SKM-1 treated with dmso at 0.1 percent for 144 hours (cell line): ENCODE measurements around the gene RNF169.
"Not testable (repeated sequence)": the region's sequence is repeated elsewhere in the genome, so short reads cannot be mapped to it uniquely, and the experiment has no call there.

Source experiments
- DNase-seq: peaks from one replicate; lab custom pipeline; 2025; ENCODE audit not compliant: unreplicated experiment; lab: John Stamatoyannopoulos, UW

Gene RNF169

DNA sequence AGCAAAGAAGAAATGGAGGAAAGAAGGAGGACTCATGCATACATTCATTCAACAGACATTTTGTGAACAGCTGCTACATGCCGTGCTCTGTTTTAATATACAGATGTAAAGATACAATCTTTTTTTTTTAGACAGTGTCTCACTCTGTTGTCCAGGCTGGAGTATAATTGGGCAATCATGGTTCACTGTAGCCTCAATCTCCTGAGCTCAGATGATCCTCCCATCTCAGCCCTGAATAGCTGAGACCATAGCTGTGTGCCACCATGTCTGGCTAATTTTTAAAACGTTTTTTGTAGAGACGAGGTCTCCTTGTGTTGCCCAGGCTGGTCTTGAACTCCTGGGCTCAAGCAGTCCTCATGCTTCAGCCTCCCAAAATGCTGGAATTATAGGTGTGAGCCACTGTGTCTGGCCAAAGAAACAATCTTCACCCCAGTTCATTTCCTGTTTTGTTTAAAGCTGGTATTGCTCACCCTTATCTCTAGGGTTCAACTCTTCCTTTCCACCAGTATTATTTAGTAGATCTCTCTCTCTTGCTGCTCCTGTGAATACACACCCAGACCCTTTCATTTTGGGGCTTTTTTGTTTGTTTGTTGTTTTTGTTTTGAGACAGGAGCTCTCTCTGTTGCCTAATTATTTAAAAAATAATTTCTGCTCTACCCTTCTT is 69.8 kb downstream of the RNF169 start:
- DNase-seq, result no peak

DNA sequence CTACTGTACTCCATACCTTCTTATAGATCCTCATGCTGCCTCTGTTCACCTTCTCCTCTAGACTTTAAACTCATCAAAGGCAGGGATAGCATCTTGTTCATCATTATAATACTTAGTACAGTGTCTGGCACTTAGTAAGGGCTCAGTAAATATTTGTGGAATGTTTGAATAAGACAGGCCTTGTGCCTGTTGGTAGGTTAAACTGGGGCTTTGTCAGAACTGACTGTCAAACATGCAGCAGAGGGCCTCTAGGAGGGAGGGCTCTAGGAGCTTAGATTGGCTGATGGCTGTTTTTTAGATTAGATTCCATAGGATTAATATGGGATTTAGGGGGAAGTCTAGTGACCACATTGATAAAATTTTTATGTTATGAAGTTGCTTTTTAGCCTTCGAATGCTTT is 70.8 kb downstream of the RNF169 start:
- DNase-seq, result no peak

DNA sequence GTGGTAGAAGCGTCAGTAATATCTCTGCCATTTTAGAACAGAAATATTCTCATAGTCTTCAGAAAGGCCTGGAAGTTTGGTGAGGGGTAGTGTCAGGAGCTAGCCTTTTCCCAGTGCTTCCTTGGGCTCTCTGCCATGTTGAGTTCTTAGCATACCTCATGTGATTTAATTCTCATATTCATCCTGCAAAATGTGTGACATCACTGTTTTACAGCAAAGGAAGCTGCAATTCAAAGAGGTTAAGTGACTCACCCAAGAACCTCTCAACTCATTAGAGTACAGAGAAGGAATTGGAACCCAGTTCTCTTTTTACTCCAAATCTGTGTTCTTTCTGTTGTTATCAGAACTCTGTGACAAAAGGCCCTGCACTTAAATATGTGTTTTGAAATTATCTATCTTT is 72.1 kb downstream of the RNF169 start:
- DNase-seq, result no peak

DNA sequence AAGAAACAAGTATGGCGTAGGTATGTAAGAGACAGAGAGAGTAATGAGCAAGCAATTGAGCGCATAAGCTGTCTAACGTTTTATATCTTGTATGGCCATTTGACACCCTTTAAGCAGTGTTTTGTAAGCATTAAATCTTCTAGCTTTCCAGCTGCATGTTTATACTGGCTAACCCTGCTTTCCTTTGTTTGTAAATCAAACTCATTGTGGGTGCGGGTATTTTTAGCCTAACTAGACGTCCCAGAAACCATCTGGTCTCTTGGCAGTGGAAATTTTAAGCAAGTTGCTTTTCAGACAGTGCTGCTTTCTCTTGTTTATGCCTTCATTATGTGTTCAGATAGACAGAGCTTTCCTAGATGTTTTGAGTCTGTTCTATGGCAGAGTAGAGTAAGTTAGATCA is 73.5 kb downstream of the RNF169 start:
- DNase-seq, result no peak

DNA sequence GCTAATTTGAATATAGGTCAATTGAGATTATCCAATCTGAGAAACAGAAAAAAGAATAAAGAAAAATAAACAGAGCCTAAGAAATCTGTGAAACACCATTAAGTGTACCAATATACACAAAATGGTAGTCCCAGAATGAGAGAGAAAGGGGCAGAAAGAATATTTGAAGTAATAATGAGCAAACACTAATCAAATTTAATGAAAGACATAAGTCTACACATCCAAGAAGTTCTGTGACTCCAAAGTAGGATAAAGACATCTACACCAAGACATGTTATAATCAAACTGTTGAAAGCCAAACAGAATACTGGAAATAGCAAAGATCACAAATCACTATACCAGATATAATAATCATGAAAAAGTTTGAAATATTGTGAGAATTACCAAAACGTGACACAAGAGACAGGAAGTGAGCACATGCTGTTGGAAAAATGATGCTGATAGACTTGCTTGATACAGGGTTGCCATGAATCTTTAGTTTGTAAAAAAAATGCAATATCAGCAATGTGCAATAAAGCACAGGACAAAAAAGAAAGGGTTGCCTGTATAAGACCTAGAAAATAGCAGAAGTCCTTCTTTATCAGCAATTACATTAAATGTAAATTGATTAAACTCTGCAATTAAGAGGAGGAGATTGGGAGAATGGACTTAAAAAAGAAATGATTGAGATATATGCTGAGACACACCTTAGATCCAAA is 75.8 kb downstream of the RNF169 start:
- no peak for DNase-seq

DNA sequence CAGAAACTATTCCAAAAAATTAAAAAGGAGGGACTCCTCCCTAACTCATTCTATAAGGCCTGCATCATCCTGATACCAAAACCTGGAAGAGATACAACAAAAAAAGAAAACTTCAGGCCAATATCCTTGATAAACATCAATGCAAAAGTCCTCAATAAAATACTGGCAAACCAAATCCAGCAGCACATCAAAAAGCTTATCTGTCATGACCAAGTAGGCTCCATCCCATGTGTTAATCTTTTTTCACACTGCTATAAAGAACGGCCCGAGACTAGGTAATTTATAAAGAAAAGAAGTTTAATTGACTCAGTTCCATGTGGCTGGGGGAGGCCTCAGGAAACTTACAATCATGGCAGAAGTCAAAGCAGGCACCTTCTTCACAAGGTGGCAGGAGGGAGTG is 76.9 kb downstream of the RNF169 start:
- DNase-seq, result not testable (repeated sequence)

DNA sequence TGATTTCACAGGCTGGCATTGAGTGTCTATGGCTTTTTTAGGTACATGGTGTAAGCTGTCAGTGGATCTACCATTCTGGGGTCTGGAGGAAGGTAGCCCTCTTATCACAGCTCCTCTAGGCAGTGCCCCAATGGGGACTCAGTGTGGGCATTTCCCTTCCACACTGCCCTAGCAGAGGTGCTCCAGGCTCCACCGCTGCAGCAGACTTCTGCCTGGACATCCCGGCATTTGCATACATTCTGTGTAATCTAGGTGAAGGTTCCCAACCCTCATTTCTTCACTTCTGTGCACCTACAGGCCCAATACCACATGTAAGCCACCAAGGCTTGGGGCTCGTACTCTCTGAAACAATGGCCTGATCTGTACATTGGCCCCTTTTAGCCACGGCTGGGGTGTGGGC is 78.3 kb downstream of the RNF169 start:
- DNase-seq, result no peak

DNA sequence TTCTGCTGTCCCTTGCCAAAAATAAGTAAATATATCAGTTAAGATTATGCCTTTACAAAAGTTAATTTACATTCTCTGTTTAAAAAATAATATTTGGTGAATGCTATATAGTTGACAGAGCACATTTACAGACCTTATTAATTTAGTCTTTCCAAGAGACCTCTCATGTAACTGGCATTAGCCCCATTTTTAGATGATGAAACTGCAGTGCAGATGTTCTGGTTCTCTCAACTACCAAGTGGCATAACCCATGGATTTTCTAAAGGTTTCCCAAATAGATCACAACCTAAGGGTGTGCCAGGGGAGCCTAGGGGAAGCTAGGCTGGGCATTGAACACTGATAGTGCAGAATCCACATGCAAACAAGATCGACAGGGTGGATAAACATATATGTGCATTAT is 88.5 kb downstream of the RNF169 start:
- DNase-seq, result no peak

DNA sequence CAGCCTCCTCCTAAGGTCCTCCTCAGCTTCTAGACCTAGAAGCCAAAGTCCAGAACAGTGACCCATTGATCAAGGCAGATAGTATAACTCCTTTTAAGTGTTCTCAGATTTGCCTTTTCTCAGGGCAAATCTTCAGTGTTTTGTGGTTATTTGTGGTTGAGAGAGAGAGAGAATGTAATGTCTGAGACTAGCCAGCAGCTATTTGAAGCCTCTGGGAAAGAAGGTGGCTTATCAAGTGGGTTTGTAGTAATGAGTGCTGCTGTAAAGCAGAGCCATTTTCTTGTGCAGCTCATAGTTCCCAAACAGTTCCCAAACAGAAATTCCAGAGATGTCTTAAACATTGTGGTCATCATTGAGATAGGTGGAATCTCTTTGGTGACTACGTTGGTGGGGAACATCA is 89.5 kb downstream of the RNF169 start:
- no peak for DNase-seq

DNA sequence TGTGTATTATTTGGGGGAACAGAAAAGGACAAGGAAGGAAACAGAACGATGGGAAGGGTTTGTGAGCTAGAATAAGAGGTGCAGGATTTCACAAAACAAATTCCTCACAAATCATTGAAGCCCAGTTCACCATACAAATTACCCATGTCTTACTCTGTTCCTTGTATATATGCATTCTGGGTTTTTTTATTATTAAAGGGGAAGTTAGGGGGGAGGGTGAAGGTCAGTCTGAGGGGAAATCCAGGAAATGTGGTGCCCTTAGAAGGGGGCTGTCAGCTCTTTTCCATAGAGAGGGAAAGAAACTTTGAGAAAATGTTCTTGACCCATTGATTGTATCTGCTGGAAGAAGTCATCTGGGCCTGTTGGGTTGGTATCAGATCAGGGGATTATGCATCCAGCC is 90.8 kb downstream of the RNF169 start:
- no peak for DNase-seq

DNA sequence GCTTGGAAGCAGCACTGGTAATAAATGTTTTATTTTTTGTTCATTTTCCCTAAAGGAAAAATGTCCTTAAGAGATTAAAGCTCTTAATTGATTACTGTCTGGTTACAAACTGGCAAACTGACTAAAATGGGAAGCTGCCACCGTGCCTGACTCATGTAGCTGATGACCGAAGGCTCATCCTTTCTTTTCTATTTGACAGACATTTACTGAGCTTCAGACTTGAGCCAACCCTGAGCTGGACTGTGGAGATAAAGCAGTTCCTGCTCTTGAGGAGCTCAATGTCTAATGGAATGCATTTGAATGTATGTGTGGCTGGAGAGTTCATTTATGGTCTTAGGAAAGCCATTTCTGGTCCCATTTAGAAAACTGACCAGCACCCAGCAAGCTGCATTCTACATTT is 91.3 kb downstream of the RNF169 start:
- DNase-seq, result no peak

DNA sequence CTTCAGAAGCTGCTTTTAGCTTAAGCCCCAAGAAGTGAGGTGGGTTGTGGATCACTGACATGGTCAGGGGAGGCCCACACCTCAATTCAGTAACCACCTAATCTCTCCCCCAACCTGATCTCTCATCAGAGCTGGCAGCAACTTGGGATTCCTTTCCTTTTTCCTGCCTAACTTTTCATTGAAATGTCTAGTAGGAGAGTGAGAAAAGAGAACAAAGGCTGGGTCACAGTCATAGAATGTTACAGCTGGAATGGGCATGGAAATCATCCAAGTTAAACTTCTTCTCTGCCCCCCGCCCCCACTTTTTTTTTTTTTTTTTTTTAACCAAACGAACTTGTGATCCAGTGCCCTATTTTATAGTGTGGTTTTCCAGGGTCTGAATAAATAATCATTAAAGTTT is 91.8 kb downstream of the RNF169 start:
- DNase-seq, result no peak

DNA sequence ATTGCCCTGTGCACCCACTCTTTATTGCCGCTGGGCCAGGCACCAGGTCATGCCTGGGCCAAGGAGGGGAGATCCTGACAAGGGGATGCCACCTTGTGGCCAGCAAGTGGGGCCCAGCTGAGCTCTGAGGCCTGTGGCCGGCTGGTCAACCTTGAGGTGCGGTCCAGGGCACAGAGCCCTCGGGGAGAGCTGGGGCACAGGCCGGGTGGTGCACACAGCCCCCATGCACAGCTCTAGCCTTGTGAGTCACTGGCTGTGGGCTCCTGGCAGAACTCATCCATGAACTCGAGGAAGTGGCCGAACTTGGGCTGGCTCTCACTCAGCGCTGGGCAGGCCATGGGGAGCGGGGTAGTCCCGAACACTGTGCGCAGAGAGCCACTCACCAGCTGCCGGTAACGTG is 94.3 kb downstream of the RNF169 start:
- DNase-seq, result no peak

DNA sequence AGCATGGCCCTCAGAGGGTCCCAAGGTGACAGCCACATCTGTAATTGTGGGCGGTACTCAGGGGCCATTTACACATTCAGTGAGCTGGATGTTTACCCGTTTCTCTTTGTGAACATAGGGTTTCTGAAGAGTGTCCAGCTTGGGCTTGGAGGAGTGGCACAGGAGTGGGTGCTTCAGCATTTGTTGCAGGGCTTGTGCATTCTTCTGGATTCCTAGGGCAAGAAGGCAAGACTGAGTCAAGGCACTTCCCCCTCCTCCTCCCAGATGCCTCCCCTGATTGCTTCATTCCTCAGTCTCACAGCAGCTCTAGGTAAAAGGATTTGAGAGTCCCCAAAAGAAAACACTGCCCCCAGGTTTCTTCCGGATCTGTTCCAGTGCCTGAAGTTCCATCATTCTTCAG is 95.4 kb downstream of the RNF169 start:
- DNase-seq, result no peak

DNA sequence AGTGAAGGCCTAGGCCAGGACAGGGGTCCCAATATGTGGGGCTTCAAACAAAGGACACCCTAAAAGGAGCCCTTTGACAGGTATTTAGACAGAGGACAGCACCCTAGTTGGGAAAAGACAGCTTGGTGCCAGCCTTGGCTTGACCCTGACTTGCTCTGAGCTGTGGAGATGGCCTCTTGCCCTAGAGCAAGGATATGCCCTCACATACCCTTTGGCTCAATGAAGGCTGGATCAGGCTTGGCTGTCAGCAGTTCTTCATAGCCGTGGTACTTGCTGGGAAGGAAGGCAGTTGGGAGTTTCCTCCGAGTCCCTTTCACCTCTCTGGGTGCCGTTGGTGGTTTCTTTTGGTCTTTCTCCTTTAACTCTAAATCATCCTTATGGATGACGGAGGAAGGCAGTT is 96.2 kb downstream of the RNF169 start:
- no peak for DNase-seq

DNA sequence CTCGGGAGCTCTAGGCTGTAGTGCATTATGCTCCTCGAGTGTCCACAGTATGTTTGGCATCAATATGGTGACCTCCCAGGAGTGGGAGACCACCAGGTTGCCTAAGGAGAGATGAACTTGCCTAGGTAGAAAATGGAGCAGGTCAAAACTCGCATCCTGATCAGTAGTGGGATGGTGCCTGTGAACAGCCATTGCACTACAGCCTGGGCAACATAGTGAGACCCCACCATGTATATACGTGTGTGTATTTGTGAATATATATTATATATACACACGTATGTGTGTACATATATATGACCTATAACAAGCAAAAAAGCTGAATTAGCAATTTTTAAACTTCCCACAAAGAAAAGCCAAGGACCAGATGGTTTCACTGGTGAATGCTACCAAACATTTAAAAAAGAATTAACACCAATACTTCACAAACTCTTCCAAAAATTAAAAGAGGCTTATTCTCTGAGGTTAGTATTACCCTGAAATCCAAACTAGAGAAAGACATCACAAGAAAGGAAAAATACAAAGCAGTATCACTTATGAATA is 97.4 kb downstream of the RNF169 start:
- no peak for DNase-seq

DNA sequence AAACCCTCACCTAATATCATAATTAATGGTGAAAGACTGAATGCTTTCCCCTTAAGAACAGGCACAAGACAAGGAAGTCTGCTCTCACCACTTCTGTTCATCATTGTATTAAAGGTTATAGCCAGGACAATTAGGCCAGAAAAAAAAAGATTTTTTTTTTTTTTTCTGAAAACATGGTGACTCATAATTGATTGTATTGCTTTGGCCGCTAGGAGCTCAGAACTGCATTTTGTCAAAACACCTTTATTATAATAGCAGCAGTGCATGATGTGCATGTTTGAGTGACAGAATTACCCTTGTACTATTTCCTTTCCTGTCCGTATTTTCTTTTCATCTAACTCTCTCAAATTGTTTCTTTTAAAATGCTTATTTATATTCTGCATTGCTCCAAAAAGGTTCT is 98.1 kb downstream of the RNF169 start:
- no peak for DNase-seq

DNA sequence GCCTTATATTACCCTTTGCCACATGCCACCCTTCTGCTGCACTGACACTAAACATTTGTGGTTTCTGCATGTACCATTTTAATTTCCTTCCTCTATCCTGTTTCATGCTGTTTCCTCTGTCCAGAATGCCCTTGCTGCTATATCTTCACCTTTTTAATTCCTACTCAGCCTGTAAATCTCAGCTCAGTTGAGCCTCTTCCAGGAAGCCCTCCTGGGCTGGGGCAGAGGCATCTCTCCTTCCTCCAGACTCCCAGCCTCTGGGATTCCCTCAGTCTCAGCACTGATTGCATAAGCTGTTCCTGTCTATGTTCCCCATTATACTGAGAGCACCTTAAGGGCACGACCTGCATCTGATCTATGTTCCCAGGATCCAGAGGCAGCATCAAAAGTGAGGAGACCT is 98.7 kb downstream of the RNF169 start:
- no peak for DNase-seq

DNA sequence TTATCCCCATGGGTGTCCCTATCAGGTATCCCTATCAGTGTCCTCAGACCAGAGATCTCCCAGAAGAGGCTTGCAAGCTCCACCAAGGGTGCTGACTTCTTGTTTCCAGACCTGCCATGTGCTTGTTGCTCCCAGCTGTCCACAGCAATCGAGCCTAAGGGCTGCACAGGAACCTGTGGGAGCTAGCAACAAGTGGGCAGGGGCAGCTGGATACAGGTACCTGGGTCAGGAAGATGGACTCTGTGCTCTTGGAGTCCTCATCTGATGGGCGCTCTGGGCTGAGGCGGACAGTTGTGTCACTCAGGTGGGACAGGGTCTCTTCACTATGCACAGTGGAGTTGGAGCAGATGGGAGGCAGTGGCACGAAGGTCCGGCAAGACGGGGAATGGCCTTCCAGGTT is 99.2 kb downstream of the RNF169 start:
- no peak for DNase-seq

DNA sequence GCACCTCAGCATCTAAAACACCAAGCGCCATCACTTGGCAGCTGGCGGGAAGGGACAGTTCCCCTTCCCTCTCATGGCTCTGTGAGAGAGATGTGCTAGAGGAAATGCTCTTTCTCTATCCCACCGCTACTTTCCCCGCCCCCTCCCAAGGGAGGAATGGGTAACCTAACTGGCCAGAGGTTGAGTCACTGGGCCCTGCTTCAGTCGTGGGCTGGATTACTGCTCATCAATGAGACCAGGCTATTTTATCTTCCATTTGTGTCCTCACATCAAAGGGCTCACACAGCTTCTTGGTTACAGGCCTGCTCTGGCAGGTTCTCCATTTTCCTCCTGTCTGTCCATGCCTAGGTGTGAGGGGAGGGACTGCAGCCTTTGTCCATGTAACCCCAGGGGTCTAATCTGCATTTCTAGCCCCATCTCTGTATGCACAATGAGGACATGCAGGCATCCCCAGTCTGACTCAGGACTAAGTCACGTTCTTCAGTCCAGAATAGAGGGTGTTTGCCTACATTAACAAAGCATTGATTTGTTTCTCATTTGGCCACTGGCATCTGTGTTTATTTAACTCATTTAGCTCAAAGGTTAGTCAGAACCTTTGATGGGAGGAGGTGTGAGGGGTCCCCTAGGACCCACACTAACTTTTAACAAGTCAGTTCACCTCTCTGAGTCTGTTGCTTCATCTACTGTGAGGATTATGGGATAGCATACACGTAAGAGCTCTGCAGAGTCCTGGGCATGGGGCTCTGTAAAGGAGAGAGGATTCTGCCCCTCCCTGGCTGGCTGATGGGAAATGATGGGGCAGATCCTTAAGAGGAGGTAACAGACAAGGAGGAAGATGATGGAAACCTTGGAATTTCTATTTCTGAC is 101.1 kb downstream of the RNF169 start:
- no peak for DNase-seq

DNA sequence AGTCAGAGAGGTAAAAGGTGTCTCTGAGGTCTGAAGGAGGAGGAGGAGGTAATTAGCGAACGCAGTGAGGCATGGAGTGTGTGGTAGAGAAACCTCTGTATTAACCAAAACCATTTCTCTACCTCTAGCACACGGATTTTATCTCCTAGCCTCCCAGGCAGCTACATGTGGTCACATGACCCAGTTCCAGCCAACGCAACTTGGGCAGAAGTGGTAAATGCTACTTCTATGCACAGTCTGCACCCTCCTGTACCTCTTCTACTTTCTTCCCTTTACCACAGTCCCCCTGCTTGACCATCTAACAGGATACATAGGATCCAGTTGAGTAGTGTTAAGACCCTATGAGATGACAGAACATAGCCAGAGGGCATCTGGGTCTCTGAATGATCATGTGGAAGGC is 104.6 kb downstream of the RNF169 start:
- no peak for DNase-seq

DNA sequence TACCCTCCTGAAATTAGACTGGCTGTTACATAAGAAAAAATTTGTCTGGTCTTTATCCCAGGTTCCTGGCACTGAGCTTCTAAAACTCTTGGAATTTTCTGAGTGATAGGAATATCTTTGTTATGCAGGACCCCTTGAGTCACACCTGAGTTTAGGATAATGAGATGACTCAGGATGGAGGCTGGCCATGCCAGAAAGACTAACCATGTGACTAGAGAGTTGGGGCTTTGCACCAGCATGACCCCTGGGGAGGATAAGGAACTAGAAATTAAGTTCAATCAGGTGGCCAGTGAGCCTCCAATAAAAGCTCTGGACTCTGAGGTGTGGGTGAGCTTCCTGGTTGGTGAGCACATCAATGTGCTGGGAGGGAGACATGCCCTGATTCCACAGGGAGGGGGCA is 112.1 kb downstream of the RNF169 start:
- no peak for DNase-seq
